ENCODE measurements around the gene ACAP3.

The ACAP3 gene

DNA sequence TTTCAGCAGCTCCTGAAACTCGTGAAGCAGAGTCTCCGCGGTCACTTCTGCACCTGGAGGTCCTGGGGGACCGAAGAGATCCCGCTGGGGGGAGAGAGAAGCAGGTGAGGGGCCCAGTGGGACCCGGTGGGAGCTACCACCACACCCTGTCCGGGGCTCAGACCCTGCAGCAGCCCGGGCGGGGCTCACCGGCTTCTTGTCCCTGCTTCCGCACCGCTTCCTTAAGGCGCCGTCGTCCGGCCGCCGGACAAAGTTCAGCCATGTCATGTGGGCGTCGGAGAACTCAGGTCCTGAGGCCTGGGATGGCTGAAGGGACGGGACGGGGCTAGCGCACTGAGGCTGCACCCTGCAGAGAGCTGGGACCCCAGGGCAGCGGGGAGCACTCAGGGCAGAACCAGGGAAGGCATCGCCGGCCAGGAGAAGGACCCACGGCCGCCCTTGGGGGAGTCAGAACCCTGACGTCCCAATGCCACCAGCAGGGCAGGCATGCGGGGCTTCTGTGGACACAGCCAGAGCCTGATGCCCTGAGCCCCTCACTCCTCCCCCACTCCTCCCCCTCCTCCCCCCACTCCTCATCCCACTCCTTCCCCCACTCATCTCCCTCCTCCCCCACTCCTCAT, 63.4 kb downstream of the ACAP3 start:
- DNase-seq (ENCODE audit: low read depth) = no peak

DNA sequence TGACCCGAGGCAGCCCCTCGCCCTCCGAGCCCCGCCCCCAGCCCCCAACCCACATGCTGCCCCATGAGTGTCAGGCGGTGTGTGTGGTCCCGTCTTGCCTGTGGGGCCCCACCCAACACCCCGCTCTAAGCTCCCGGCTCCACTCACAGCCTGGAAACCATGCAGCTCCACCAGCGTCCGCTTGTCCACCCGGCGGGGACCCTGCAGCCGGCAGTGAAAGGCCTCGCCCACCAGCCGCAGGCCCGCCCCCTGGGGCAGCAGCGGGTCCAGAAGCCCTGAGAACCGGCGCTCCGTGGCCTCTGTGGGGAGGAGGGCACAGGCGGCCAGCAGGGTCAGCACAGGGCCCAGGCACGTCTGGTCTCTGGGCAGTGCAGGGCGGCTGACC, 63.9 kb downstream of the ACAP3 start:
- DNase-seq (ENCODE audit: low read depth) = no peak

DNA sequence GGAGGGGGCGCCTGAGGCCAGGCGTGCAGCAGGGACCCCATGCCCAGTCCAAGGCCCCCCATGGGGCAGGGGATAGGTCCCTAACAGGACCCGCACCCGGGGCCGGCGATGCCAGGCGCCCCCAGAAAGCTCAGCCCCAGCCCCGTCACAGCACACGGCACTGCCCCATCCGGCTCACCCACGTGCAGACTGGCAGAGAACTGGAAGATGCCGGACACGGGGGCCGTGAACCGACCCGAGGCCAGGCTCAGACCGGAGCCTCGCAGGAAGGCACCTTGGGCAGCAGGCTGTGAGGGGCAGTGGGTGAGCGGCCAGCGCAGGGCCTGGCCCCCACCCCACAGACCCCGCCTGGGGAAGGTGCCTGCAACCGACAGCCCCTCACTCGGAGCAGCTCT, 64.5 kb downstream of the ACAP3 start:
- DNase-seq (ENCODE audit: low read depth) = no peak

DNA sequence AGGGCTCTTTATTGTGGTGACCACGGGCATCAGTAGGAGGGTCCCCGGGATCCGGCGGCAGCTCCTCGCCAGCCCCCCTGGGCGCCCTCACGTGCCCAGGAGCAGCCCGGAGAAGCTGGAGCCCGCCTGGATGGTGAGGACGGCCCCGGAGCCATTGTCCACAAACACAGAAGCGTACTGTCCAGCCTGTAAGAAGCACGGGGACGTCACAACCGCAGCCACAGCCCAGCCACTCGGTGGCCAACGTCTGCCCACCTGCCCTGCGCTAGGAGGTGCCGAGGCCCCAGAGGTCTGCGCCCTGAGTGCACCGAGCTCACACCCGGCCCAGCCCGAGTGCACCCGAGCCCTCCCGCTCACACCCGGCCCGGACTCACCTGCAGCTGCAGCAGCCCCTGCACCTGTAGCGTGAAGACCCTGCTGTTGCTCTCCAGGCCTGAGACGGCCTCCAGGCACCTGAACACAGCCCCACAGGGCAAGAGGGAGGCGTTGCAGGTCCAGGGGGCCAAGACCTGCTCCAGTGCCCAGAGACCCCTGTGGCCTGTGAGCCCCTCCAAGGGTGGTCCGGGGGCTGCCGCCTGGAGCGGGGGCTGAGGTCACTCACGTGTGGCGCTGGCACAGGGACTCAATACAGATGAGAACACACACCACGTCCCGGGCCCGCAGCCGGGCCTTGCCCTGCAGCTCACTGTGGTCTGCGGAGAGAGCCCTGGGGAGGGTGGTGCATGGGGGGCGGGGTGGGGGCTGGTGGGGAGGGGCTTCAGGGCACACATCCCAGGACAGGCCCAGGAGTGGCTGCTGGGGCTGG, 65.1 kb downstream of the ACAP3 start:
- DNase-seq (ENCODE audit: low read depth) = no peak

All from ELR (cell line).